PC-3 (cell line): ENCODE data around the gene EHMT1. TPM values are rescaled to one million over a fixed set of nuclear protein-coding genes. Genes with fewer than 3 reads are reported as not detected.

ENCODE experiments used
- ATAC-seq: fragments of 200-7000 bp; cut with Tn5 transposase; 2 replicates; pipeline ENCODE4 v1.9.1; 2020; ENCODE audit warnings: mild to moderate bottlenecking, moderate library complexity
- BruUV-seq: library from RNA; stranded (reverse); fragments of 400-500 nt; replicated peaks from 2 replicates; lab custom pipeline; 2021; lab: Mats Ljungman, UMichigan
- CTCF ChIA-PET: fragments of 300-600 bp; sonication (Branson Sonifier 250); formaldehyde crosslinking; loops from one replicate; lab custom pipeline; 2022; ENCODE audit warnings: antibody characterized with exemption; lab: Charles Lee
- POLR2A ChIA-PET: fragments of 300-600 bp; sonication (Branson Sonifier 250); formaldehyde crosslinking; loops from one replicate; lab custom pipeline; 2022; ENCODE audit warnings: antibody characterized with exemption; ENCODE audit not compliant: unreplicated experiment; lab: Charles Lee
- DNase-seq: peaks from one replicate; pipeline ENCODE4 v3.0.0-alpha.2; 2015
- H2AFZ ChIP-seq: fragments of 300-600 bp; sonication (generic); 2 replicates; pipeline ENCODE4 v1.6.0; 2016; ENCODE audit warnings: antibody characterized with exemption, low read length
- H3F3A ChIP-seq: fragments of 300-600 bp; sonication (generic); one replicate; pipeline ENCODE4 v1.6.0; 2017; ENCODE audit warnings: antibody characterized with exemption, low read length, control low read depth, mild to moderate bottlenecking; ENCODE audit not compliant: unreplicated experiment
- H3K27ac ChIP-seq: fragments of 300-600 bp; sonication (generic); 2 replicates; pipeline ENCODE4 v1.5.1; 2016; ENCODE audit warnings: mild to moderate bottlenecking, low read length
- H3K27me3 ChIP-seq: fragments of 300-600 bp; sonication (generic); 2 replicates; pipeline ENCODE4 v1.6.1; 2016; ENCODE audit warnings: low read length, mixed read lengths
- H3K36me3 ChIP-seq: fragments of 300-600 bp; sonication (generic); 2 replicates; pipeline ENCODE4 v1.6.1; 2016; ENCODE audit warnings: low read depth, mixed run types, low read length, mixed read lengths
- H3K4me1 ChIP-seq: fragments of 300-600 bp; sonication (generic); 2 replicates; pipeline ENCODE4 v1.5.1; 2016; ENCODE audit warnings: low read length; ENCODE audit not compliant: insufficient read depth
- H3K4me2 ChIP-seq: fragments of 300-600 bp; sonication (generic); 2 replicates; pipeline ENCODE4 v1.6.0; 2016; ENCODE audit warnings: low read length
- H3K4me3 ChIP-seq: fragments of 300-600 bp; sonication (generic); 2 replicates; pipeline ENCODE4 v1.5.1; 2016; ENCODE audit warnings: mild to moderate bottlenecking, low read length, mixed read lengths
- H3K79me2 ChIP-seq: fragments of 300-600 bp; sonication (generic); 2 replicates; pipeline ENCODE4 v1.6.1; 2017; ENCODE audit warnings: low read length, mixed read lengths
- H3K9ac ChIP-seq: fragments of 300-600 bp; sonication (generic); 2 replicates; pipeline ENCODE4 v1.6.0; 2016; ENCODE audit warnings: mild to moderate bottlenecking, low read length
- H3K9me2 ChIP-seq: fragments of 300-600 bp; sonication (generic); replicated peaks from 2 replicates; pipeline ENCODE4 v1.6.1; 2016; ENCODE audit warnings: mixed run types, low read length, mixed read lengths
- H3K9me3 ChIP-seq: fragments of 300-600 bp; sonication (generic); 2 replicates; pipeline ENCODE4 v1.6.1; 2016; ENCODE audit warnings: low read length, mixed read lengths
- H4K20me1 ChIP-seq: fragments of 300-600 bp; sonication (generic); 2 replicates; pipeline ENCODE4 v1.6.1; 2016; ENCODE audit warnings: low read length, mixed read lengths
- EZH2 ChIP-seq: fragments of 300-600 bp; sonication (generic); IDR thresholded peaks from one replicate; pipeline ENCODE4 v1.6.1; 2017; ENCODE audit warnings: antibody characterized with exemption, mild to moderate bottlenecking, low read length; ENCODE audit not compliant: unreplicated experiment
- EZH2phosphoT487 ChIP-seq: fragments of 300-600 bp; sonication (generic); IDR thresholded peaks from 2 replicates; pipeline ENCODE4 v1.6.1; 2018; ENCODE audit warnings: mild to moderate bottlenecking, antibody characterized with exemption, low read length, borderline replicate concordance
- intact Hi-C: fragments of 100-400 bp; cut with micrococcal nuclease; formaldehyde crosslinking; loops from 2 replicates; pipeline ENCODE4 v1.9.0; 2023
- total RNA-seq: library from RNA; depleted of rRNA; stranded (reverse); fragments of >200 nt; gene quantifications from 2 replicates; pipeline ENCODE4 v1.2.3, GENCODE V29; 2014
- TF ChIP-seq, protein P1 (sequence below): fragments of 300-600 bp; sonication (generic); conservative IDR thresholded peaks from 2 replicates; pipeline ENCODE4 v1.5.1; 2017; ENCODE audit warnings: antibody characterized with exemption, low read depth, mild to moderate bottlenecking, low read length

The EHMT1 gene
- total RNA-seq, 1 experiment from 2014 or later = 42.8 TPM

DNA sequence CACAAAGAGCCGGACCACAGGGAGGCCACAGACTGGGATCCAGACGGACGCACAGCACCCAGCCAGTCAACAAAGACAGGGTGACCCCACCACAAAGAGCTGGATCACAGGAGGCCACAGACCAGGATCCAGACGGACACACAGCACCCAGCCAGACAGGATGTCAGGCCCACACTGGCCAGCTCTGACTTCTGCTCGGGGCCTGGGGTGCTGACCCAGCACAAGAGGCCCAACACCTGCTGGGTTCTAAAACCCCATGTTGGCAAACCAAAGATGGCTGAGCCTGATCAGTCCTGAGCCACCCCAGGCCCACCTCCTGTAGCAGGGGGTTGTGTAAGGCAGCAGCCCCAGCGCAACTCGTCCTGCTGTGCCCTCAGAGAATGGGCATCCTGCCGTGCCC is 34.8 kb upstream of the EHMT1 start:
- DNase-seq (no peak), ATAC-seq (no peak)
- H3K27ac ChIP-seq = no peak overlapping the region
- TF ChIP-seq EZH2 (no peak), EZH2phosphoT487 (no peak)
- TF ChIP-seq, protein P1, sequence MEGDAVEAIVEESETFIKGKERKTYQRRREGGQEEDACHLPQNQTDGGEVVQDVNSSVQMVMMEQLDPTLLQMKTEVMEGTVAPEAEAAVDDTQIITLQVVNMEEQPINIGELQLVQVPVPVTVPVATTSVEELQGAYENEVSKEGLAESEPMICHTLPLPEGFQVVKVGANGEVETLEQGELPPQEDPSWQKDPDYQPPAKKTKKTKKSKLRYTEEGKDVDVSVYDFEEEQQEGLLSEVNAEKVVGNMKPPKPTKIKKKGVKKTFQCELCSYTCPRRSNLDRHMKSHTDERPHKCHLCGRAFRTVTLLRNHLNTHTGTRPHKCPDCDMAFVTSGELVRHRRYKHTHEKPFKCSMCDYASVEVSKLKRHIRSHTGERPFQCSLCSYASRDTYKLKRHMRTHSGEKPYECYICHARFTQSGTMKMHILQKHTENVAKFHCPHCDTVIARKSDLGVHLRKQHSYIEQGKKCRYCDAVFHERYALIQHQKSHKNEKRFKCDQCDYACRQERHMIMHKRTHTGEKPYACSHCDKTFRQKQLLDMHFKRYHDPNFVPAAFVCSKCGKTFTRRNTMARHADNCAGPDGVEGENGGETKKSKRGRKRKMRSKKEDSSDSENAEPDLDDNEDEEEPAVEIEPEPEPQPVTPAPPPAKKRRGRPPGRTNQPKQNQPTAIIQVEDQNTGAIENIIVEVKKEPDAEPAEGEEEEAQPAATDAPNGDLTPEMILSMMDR = no peak
- H3K4me3 ChIP-seq = no peak overlapping the region
- no peaks in the 10 kb centered on the region for H3K9me3 ChIP-seq
- BruUV-seq = no TSS peak
- H3K27me3 ChIP-seq = no peaks in the 10 kb centered on the region
- peaks cover 10% of the 10 kb centered on the region; the same call in 1 of the 2 replicates for H3K36me3 ChIP-seq
- peaks cover 12% of the 10 kb centered on the region for H3K79me2 ChIP-seq
- ChIA-PET CTCF (no interaction called here), POLR2A (no interaction called here)
- H3K9ac ChIP-seq = no peak overlapping the region
- H4K20me1 ChIP-seq = 0 out of 2 replicates have a peak, but pooled peaks cover 4% of the 10 kb centered on the region
- H3F3A ChIP-seq = no peaks in the 10 kb centered on the region
- intact Hi-C loops = no loop called here
- H2AFZ ChIP-seq = no peak overlapping the region
- H3K4me1 ChIP-seq = peaks cover 7% of the 10 kb centered on the region; the same call in 1 of the 2 replicates
- no peaks in the 10 kb centered on the region for H3K9me2 ChIP-seq
- H3K4me2 ChIP-seq = no peak overlapping the region

DNA sequence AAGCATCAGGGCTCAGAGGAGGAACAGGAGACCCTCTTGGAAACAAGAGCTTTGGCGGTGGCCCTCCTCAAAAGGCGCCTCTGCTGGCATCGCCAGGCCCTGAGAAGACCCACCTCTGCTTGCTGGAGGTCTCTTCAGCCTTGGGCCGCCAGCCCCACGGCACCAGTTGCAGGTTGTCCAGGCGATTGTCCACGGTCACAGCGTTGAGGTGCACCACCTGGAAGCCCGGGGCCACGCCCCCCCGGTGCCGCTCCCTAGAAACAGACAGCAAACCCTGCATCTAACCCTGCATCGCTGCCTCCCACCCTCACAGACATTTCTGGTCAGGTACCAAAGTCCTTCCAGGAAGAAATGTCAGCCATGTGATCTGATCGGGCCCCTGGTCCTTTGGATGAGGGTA is 32.0 kb upstream of the EHMT1 start:
- Histone ChIP-seq H3K36me3 (peaks cover 10% of the 10 kb centered on the region; the same call in 1 of the 2 replicates), H3K4me3 (no peak overlapping the region), H4K20me1 (0 out of 2 replicates have a peak, but pooled peaks cover 8% of the 10 kb centered on the region), H3K4me1 (0 out of 2 replicates have a peak, but pooled peaks cover 9% of the 10 kb centered on the region), H3K9me3 (no peaks in the 10 kb centered on the region), H3K9ac (no peak overlapping the region), H3K27me3 (no peaks in the 10 kb centered on the region), H3F3A (no peaks in the 10 kb centered on the region), H3K9me2 (no peaks in the 10 kb centered on the region), H2AFZ (no peak overlapping the region), H3K27ac (no peak overlapping the region), H3K4me2 (no peak overlapping the region), H3K79me2 (peaks cover 21% of the 10 kb centered on the region)
- no TSS peak for BruUV-seq
- POLR2A ChIA-PET = no interaction called here
- intact Hi-C loops = no loop called here
- TF ChIP-seq EZH2phosphoT487 (no peak), EZH2 (no peak)
- TF ChIP-seq, protein P1 = no peak
- CTCF ChIA-PET = no interaction called here
- no peak for DNase-seq
- no peak for ATAC-seq

GRCh38 chr9:137588311-137588710 is 30.5 kb upstream of the EHMT1 start:
- Histone ChIP-seq H4K20me1 (0 out of 2 replicates have a peak, but pooled peaks cover 8% of the 10 kb centered on the region), H3K27ac (no peak overlapping the region), H3K4me3 (no peak overlapping the region), H3K27me3 (no peaks in the 10 kb centered on the region), H3F3A (no peaks in the 10 kb centered on the region), H3K9ac (no peak overlapping the region), H3K9me2 (no peaks in the 10 kb centered on the region), H3K36me3 (peaks cover 10% of the 10 kb centered on the region; the same call in 1 of the 2 replicates), H3K4me2 (peak overlapping the region; percentile 97; the same call in 1 of the 2 replicates), H3K79me2 (peaks cover 21% of the 10 kb centered on the region), H2AFZ (no peak overlapping the region), H3K9me3 (no peaks in the 10 kb centered on the region), H3K4me1 (0 out of 2 replicates have a peak, but pooled peaks cover 9% of the 10 kb centered on the region)
- no peak for TF ChIP-seq EZH2phosphoT487
- TF ChIP-seq, protein P1 = no peak
- no peak for TF ChIP-seq EZH2
- ChIA-PET POLR2A (no interaction called here), CTCF (no interaction called here)
- ATAC-seq (no peak), DNase-seq (no peak)
- intact Hi-C loops = no loop called here
- no TSS peak for BruUV-seq
